Upper lobe of right lung (tissue), 1 donor: ENCODE data around the gene STAT5B. TPM values are rescaled to one million over a fixed set of nuclear protein-coding genes. Genes with fewer than 3 reads are reported as not detected.

Experiments
- ATAC-seq: fragments of 200-7000 bp; cut with Tn5 transposase; one replicate; pipeline ENCODE4 v1.9.1; 2020; ENCODE audit warnings: mild to moderate bottlenecking, moderate library complexity
- DNase-seq: peaks from one replicate; pipeline ENCODE4 v3.0.0-alpha.2; 2020
- H3K27ac ChIP-seq: fragments of 200-600 bp; one replicate; pipeline ENCODE4 v1.8.0; 2022
- H3K27me3 ChIP-seq: fragments of 200-600 bp; one replicate; pipeline ENCODE4 v1.8.0; 2022; ENCODE audit warnings: mild to moderate bottlenecking
- H3K36me3 ChIP-seq: fragments of 200-600 bp; one replicate; pipeline ENCODE4 v1.8.0; 2022
- H3K4me1 ChIP-seq: fragments of 200-600 bp; one replicate; pipeline ENCODE4 v1.8.0; 2022
- H3K4me3 ChIP-seq: fragments of 200-600 bp; one replicate; pipeline ENCODE4 v1.8.0; 2022; ENCODE audit warnings: mild to moderate bottlenecking
- H3K9me3 ChIP-seq: fragments of 200-600 bp; one replicate; pipeline ENCODE4 v1.8.0; 2022
- intact Hi-C: fragments of 100-400 bp; cut with DNase I; formaldehyde crosslinking; loops from one replicate; pipeline ENCODE4 v1.11.0; 2022
- total RNA-seq: library from RNA; stranded (reverse); fragmentation: NEBNext Ultra II Directional; extraction: Animal tissue kit (Norgen Biotek cat#: 25700); gene quantifications from one replicate; pipeline ENCODE4 v1.2.1, GENCODE V29; 2021
- TF ChIP-seq, protein P1 (sequence below): fragments of 200-600 bp; IDR thresholded peaks from one replicate; pipeline ENCODE4 v1.8.0; 2022; ENCODE audit warnings: antibody characterized with exemption
- donor health status: DM: no; HTN: yes; CAD: no; lungs with severe emphysema.

Gene STAT5B
- total RNA-seq, 1 donor from 2014 or later = 71.0 TPM

DNA sequence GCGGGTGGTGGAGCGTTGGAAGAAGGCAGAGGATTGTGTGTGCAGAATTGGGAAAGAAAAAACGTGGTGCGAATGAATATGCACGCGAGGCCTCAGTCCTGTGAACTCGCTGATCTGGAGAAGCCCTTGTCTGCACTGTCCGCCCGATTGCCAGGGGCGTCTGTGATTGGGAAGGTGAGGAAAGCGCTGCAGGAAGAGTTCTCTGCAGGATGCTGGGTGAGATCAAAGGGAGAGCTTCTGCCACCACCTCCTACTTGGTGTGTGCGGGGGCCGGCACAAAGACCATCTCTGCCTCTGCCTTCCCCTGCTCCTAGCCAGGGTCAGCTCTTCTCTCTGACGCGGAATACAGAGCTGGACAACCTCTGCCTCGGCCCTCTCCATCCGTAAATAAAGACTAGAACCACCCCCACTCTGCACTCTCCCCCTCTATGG is 120.6 kb downstream of the STAT5B start:
- peak overlapping the region; percentile 71 for H3K4me3 ChIP-seq
- H3K27me3 ChIP-seq = no peaks in the 10 kb centered on the region
- peak overlapping the region; percentile 80 for H3K27ac ChIP-seq
- no peak for ATAC-seq
- intact Hi-C loops = no loop called here
- peaks cover 12% of the 10 kb centered on the region for H3K36me3 ChIP-seq
- DNase-seq = no peak
- H3K9me3 ChIP-seq = no peaks in the 10 kb centered on the region
- peaks cover 18% of the 10 kb centered on the region for H3K4me1 ChIP-seq
- TF ChIP-seq, protein P1, sequence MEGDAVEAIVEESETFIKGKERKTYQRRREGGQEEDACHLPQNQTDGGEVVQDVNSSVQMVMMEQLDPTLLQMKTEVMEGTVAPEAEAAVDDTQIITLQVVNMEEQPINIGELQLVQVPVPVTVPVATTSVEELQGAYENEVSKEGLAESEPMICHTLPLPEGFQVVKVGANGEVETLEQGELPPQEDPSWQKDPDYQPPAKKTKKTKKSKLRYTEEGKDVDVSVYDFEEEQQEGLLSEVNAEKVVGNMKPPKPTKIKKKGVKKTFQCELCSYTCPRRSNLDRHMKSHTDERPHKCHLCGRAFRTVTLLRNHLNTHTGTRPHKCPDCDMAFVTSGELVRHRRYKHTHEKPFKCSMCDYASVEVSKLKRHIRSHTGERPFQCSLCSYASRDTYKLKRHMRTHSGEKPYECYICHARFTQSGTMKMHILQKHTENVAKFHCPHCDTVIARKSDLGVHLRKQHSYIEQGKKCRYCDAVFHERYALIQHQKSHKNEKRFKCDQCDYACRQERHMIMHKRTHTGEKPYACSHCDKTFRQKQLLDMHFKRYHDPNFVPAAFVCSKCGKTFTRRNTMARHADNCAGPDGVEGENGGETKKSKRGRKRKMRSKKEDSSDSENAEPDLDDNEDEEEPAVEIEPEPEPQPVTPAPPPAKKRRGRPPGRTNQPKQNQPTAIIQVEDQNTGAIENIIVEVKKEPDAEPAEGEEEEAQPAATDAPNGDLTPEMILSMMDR = no peak

DNA sequence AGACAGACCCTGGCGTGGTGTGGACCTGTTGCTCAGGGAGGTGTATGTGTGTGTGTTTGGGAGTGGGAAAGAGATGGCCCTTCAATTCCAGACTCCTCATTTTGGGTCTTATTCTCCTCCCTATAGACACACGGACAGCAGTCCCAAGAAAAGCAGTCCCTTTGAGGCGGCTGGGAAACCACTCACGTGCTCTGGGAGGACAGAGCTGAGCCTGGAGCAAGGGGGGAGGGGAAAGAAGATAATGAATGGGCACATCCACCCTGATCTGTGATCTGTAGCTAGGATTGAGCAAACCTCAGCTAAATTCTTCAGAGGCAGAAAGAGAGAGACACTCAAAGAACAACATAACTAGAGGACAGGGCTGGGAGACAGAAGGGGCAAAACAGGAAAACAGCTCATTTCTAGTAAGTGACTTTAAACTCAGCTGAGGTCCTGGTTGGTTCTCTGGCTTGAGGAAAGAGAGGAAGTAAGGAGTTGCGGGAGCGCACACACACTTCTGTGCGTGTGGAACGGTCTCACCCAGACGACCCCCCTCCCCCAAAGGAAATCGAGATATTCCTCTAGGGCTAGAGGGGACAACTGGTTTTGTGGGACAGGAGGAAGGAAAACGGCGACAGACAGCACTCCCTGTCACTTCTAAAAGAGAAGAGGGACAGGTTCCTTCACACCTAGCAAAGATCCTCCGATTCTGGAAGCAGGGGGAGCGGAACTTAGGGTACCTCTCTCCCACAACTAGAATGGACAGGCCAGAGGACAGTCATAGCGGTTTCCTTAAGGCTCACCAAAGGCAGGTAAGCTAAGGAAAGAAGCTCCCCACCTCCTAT is 122.1 kb downstream of the STAT5B start:
- Histone ChIP-seq H3K9me3 (no peaks in the 10 kb centered on the region), H3K27me3 (no peaks in the 10 kb centered on the region), H3K4me3 (peak overlapping the region; percentile 71), H3K27ac (peak overlapping the region; percentile 80), H3K36me3 (peaks cover 14% of the 10 kb centered on the region), H3K4me1 (peaks cover 18% of the 10 kb centered on the region)
- intact Hi-C loops = no loop called here
- TF ChIP-seq, protein P1 = no peak
- ATAC-seq = no peak
- DNase-seq = no peak

Other genes with a start within 250 kb of the STAT5B start
- gene C17orf113, start 225.8 kb downstream of the STAT5B start, total RNA-seq = 0.72 TPM
- gene ZNF385C, start 177.9 kb downstream of the STAT5B start, total RNA-seq = 0.78 TPM
- gene DHX58, start 163.7 kb downstream of the STAT5B start, total RNA-seq = 27.5 TPM
- 45.3 TPM for gene KAT2A, start 155.0 kb downstream of the STAT5B start, total RNA-seq
- not detected for gene HSPB9, start 153.6 kb downstream of the STAT5B start, total RNA-seq
- gene RAB5C, start 121.4 kb downstream of the STAT5B start, total RNA-seq = 154 TPM
- gene KCNH4, start 95.2 kb downstream of the STAT5B start, total RNA-seq = 0.26 TPM
- gene HCRT, start 90.9 kb downstream of the STAT5B start, total RNA-seq = not detected
- gene GHDC, start 81.9 kb downstream of the STAT5B start, total RNA-seq = 30.9 TPM
- gene STAT5A, start 12.1 kb upstream of the STAT5B start, total RNA-seq = 42.0 TPM
- 309 TPM for gene STAT3, start 112.1 kb upstream of the STAT5B start, total RNA-seq
- 342 TPM for gene CAVIN1, start 146.9 kb upstream of the STAT5B start, total RNA-seq
- 109 TPM for gene ATP6V0A1, start 182.5 kb upstream of the STAT5B start, total RNA-seq